Colonic mucosa (tissue), 4 donors: ENCODE results near the gene CLIC1. TPM values are rescaled to one million over a fixed set of nuclear protein-coding genes. Genes with fewer than 3 reads are reported as not detected.
A peak's percentile ranks its signal among the peaks of the same experiment; 100 is the strongest.

Source experiments
- DNase-seq: peaks from one replicate; pipeline ENCODE4 v3.0.0-alpha.2; 2020
- H3K27ac ChIP-seq: fragments of 200-600 bp; one replicate; pipeline ENCODE4 v1.8.0; 2021
- H3K27me3 ChIP-seq: fragments of 200-600 bp; one replicate; pipeline ENCODE4 v1.8.0; 2021
- H3K36me3 ChIP-seq: fragments of 200-600 bp; one replicate; pipeline ENCODE4 v1.8.0; 2021
- H3K4me1 ChIP-seq: fragments of 200-600 bp; one replicate; pipeline ENCODE4 v1.8.0; 2021; ENCODE audit warnings: mild to moderate bottlenecking
- H3K4me3 ChIP-seq: fragments of 200-600 bp; one replicate; pipeline ENCODE4 v1.8.0; 2021
- H3K9ac ChIP-seq, 2 donors: one replicate each; pipeline ENCODE4 v1.7.0; 2013; ENCODE audit warnings: control low read depth in 2 of 2, low read depth in 2 of 2, low read length in 2 of 2
- H3K9me3 ChIP-seq: fragments of 200-600 bp; one replicate; pipeline ENCODE4 v1.8.0; 2021
- CTCF ChIP-seq: fragments of 200-600 bp; IDR thresholded peaks from one replicate; pipeline ENCODE4 v1.8.0; 2022; ENCODE audit warnings: antibody characterized with exemption, mild to moderate bottlenecking
- intact Hi-C: fragments of 100-400 bp; cut with DNase I; formaldehyde crosslinking; loops from one replicate; pipeline ENCODE4 v1.14.1; 2022
- total RNA-seq, 2 donors: library from RNA; stranded (reverse); fragmentation: NEBNext Ultra II Directional in 1 of 2; extraction: Animal tissue kit (Norgen Biotek cat#: 25700) in 1 of 2; gene quantifications; one replicate each; pipeline ENCODE4 v1.2.1, GENCODE V29; 2021
- donor health status: healthy.
- donor health status: DM: no; HTN: no; CAD: no.
- donor health status: DM: no; HTN: no; CAD: no.

Gene CLIC1
- total RNA-seq, 2 donors from 2014 or later, result 622 to 646 TPM

GRCh38 chr6:31771992-31772358 lies 35.6 kb upstream of the CLIC1 start:
- Histone ChIP-seq H3K27me3 (no peaks in the 10 kb centered on the region), H3K4me3 (no peak overlapping the region), H3K4me1 (peaks cover 3% of the 10 kb centered on the region), H3K27ac (no peak overlapping the region), H3K9ac (no peak overlapping the region), H3K9me3 (no peaks in the 10 kb centered on the region), H3K36me3 (no peaks in the 10 kb centered on the region)
- DNase-seq, result no peak
- intact Hi-C loops, result loop anchor here (5.0 kb wide), 1 partner anchor 60 kb away; no protein-coding TSS in a partner anchor
- no peak for TF ChIP-seq CTCF

- intact Hi-C loops, result loop anchor here (5.0 kb wide), 1 partner anchor 61 kb away; no protein-coding TSS in a partner anchor
- Histone ChIP-seq H3K36me3 (no peaks in the 10 kb centered on the region), H3K27me3 (no peaks in the 10 kb centered on the region), H3K4me3 (no peak overlapping the region), H3K9ac (no peak overlapping the region), H3K4me1 (no peaks in the 10 kb centered on the region), H3K9me3 (no peaks in the 10 kb centered on the region), H3K27ac (peak overlapping the region; percentile 49)
- DNase-seq, result no peak
- TF ChIP-seq CTCF, result no peak
Measured at GRCh38 chr6:31770860-31771259, 34.5 kb upstream of the CLIC1 start.

- DNase-seq, result peak; percentile 93
- no peaks in the 10 kb centered on the region for H3K4me1 ChIP-seq
- no peaks in the 10 kb centered on the region for H3K9me3 ChIP-seq
- no peak overlapping the region for H3K4me3 ChIP-seq
- no peaks in the 10 kb centered on the region for H3K27me3 ChIP-seq
- peak; percentile 93 for TF ChIP-seq CTCF
- intact Hi-C loops, result loop anchor here (5.0 to 10.0 kb wide), 3 partner anchors 62 to 185 kb away; partner anchors contain the start of genes LY6G5C, NELFE and SKIC2
- H3K36me3 ChIP-seq, result no peaks in the 10 kb centered on the region
- H3K27ac ChIP-seq, result peak overlapping the region; percentile 77
- no peak overlapping the region for H3K9ac ChIP-seq
Measured at GRCh38 chr6:31769684-31770371, 33.5 kb upstream of the CLIC1 start.

- Histone ChIP-seq H3K9ac (no peak overlapping the region), H3K27me3 (no peaks in the 10 kb centered on the region), H3K9me3 (no peaks in the 10 kb centered on the region), H3K4me3 (no peak overlapping the region), H3K36me3 (no peaks in the 10 kb centered on the region), H3K4me1 (no peaks in the 10 kb centered on the region), H3K27ac (no peak overlapping the region)
- intact Hi-C loops, result loop anchor here (5.0 to 10.0 kb wide), 2 partner anchors 86 to 186 kb away; partner anchors contain the start of genes LY6G5C, NELFE and SKIC2
- DNase-seq, result no peak
- no peak for TF ChIP-seq CTCF
Measured at GRCh38 chr6:31768363-31769257, 32.3 kb upstream of the CLIC1 start.

GRCh38 chr6:31767096-31767645 lies 30.8 kb upstream of the CLIC1 start:
- no peak for TF ChIP-seq CTCF
- no peak overlapping the region for H3K27ac ChIP-seq
- no peaks in the 10 kb centered on the region for H3K4me1 ChIP-seq
- no peaks in the 10 kb centered on the region for H3K36me3 ChIP-seq
- no peak overlapping the region for H3K9ac ChIP-seq
- intact Hi-C loops, result loop anchor here (5.0 to 10.0 kb wide), 2 partner anchors 85 to 188 kb away; partner anchors contain the start of genes LY6G5C, NELFE and SKIC2
- no peaks in the 10 kb centered on the region for H3K27me3 ChIP-seq
- DNase-seq, result no peak
- no peaks in the 10 kb centered on the region for H3K9me3 ChIP-seq
- no peak overlapping the region for H3K4me3 ChIP-seq
